GM23338 (cell line): ENCODE measurements around the gene CCSER2. TPM values are rescaled to one million over a fixed set of nuclear protein-coding genes. Genes with fewer than 3 reads are reported as not detected.

Experiments used
- ATAC-seq: fragments of 200-7000 bp; cut with Tn5 transposase; 3 replicates; pipeline ENCODE4 v1.9.1; 2020
- DNase-seq: peaks from one replicate; pipeline ENCODE4 v3.0.0-alpha.2; 2015; ENCODE audit warnings: low spot score
- H2AFZ ChIP-seq: fragments of 200-600 bp; sonication (generic); 2 replicates; pipeline ENCODE4 v1.8.0; 2016; ENCODE audit warnings: antibody characterized with exemption, mild to moderate bottlenecking, moderate library complexity
- H3F3A ChIP-seq: fragments of 200-600 bp; sonication (generic); replicated peaks from 2 replicates; pipeline ENCODE4 v1.8.0; 2017; ENCODE audit warnings: antibody characterized with exemption, mixed run types, low read depth
- H3K27ac ChIP-seq: fragments of 200-600 bp; sonication (generic); 2 replicates; pipeline ENCODE4 v1.6.1; 2016; ENCODE audit warnings: low read depth
- H3K27me3 ChIP-seq: fragments of 200-600 bp; sonication (generic); 2 replicates; pipeline ENCODE4 v1.8.0; 2016; ENCODE audit warnings: mild to moderate bottlenecking, mixed run types, moderate library complexity; ENCODE audit not compliant: insufficient read depth
- H3K36me3 ChIP-seq: fragments of 200-600 bp; sonication (generic); 2 replicates; pipeline ENCODE4 v1.8.0; 2016; ENCODE audit warnings: mild to moderate bottlenecking; ENCODE audit not compliant: insufficient read depth
- H3K4me1 ChIP-seq: fragments of 200-600 bp; sonication (generic); 2 replicates; pipeline ENCODE4 v1.8.0; 2016; ENCODE audit warnings: mild to moderate bottlenecking, moderate library complexity; ENCODE audit not compliant: insufficient read depth
- H3K4me2 ChIP-seq: fragments of 200-600 bp; sonication (generic); 2 replicates; pipeline ENCODE4 v1.7.1; 2017; ENCODE audit warnings: mixed run types
- H3K4me3 ChIP-seq: fragments of 200-600 bp; sonication (generic); 2 replicates; pipeline ENCODE4 v1.6.1; 2016; ENCODE audit warnings: mixed run types
- H3K79me2 ChIP-seq: fragments of 200-600 bp; sonication (generic); replicated peaks from 2 replicates; pipeline ENCODE4 v1.8.0; 2017; ENCODE audit warnings: mild to moderate bottlenecking; ENCODE audit not compliant: insufficient read depth
- H3K9me2 ChIP-seq: fragments of 200-600 bp; sonication (generic); 2 replicates; pipeline ENCODE4 v1.8.0; 2017; ENCODE audit not compliant: insufficient read depth
- H4K20me1 ChIP-seq: fragments of 200-600 bp; sonication (generic); replicated peaks from 2 replicates; pipeline ENCODE4 v1.8.0; 2017; ENCODE audit warnings: mild to moderate bottlenecking; ENCODE audit not compliant: insufficient read depth
- H3K27ac Mint-ChIP-seq: 2 replicates; pipeline ENCODE4 v1.8.0; 2020; ENCODE audit warnings: inconsistent platforms, mild to moderate bottlenecking, moderate library complexity, mixed read lengths
- H3K27me3 Mint-ChIP-seq: 3 replicates; pipeline ENCODE4 v1.8.0; 2022; ENCODE audit warnings: low read depth, mild to moderate bottlenecking, moderate library complexity, mixed read lengths, inconsistent platforms; ENCODE audit not compliant: insufficient read depth, poor library complexity
- H3K36me3 Mint-ChIP-seq: 3 replicates; pipeline ENCODE4 v1.8.0; 2021; ENCODE audit warnings: low read depth, mild to moderate bottlenecking, inconsistent platforms, moderate library complexity, mixed read lengths
- H3K4me1 Mint-ChIP-seq: 3 replicates; pipeline ENCODE4 v1.8.0; 2020; ENCODE audit warnings: mild to moderate bottlenecking, inconsistent platforms, mixed read lengths
- H3K4me3 Mint-ChIP-seq: 3 replicates; pipeline ENCODE4 v1.8.0; 2021; ENCODE audit warnings: moderate library complexity, mild to moderate bottlenecking, inconsistent platforms, mixed read lengths
- H3K9me3 Mint-ChIP-seq: 3 replicates; pipeline ENCODE4 v1.8.0; 2020; ENCODE audit warnings: moderate library complexity, mild to moderate bottlenecking, inconsistent platforms, mixed read lengths
- CREB1 ChIP-seq: fragments of 250-450 bp; sonication (Bioruptor Pico); IDR thresholded peaks from 2 replicates; pipeline ENCODE4 v1.5.0; 2020; ENCODE audit warnings: low read depth, mild to moderate bottlenecking, moderate library complexity
- EZH2 ChIP-seq: fragments of 200-600 bp; sonication (generic); IDR thresholded peaks from one replicate; pipeline ENCODE4 v1.8.0; 2017; ENCODE audit warnings: antibody characterized with exemption, mild to moderate bottlenecking, low read depth; ENCODE audit not compliant: unreplicated experiment
- EZH2phosphoT487 ChIP-seq: fragments of 200-600 bp; sonication (generic); IDR thresholded peaks from one replicate; pipeline ENCODE4 v1.8.1; 2018; ENCODE audit warnings: antibody characterized with exemption; ENCODE audit not compliant: unreplicated experiment
- JUNB ChIP-seq: IDR thresholded peaks from one replicate; pipeline ENCODE4 v1.6.1; 2016; ENCODE audit warnings: antibody characterized with exemption; ENCODE audit not compliant: unreplicated experiment
- NANOG ChIP-seq: IDR thresholded peaks from 2 replicates; pipeline ENCODE4 v1.6.1; 2016; ENCODE audit warnings: antibody characterized with exemption, borderline replicate concordance
- POLR2AphosphoS5 ChIP-seq: IDR thresholded peaks from 2 replicates; pipeline ENCODE4 v1.6.1; 2016; ENCODE audit warnings: antibody characterized with exemption, low read depth
- STAT1 ChIP-seq: IDR thresholded peaks from one replicate; pipeline ENCODE4 v1.6.1; 2016; ENCODE audit warnings: antibody characterized with exemption; ENCODE audit not compliant: unreplicated experiment
- ZNF114 ChIP-seq: fragments of 250-450 bp; sonication (Bioruptor Pico); IDR thresholded peaks from 2 replicates; pipeline ENCODE4 v1.5.0; 2020; ENCODE audit warnings: mild to moderate bottlenecking, moderate library complexity
- ZNF331 ChIP-seq: fragments of 250-450 bp; sonication (Bioruptor Pico); IDR thresholded peaks from 2 replicates; pipeline ENCODE4 v1.5.0; 2020; ENCODE audit warnings: low read depth, mild to moderate bottlenecking, moderate library complexity
- polyA plus RNA-seq: library from polyadenylated mRNA; unstranded; fragments of >200 nt; fragmentation: Nextera tagmentation; extraction: Ambion mirVana; gene quantifications from 2 replicates; pipeline ENCODE4 v1.2.1, GENCODE V29; 2016
- total RNA-seq: library from RNA; depleted of rRNA; stranded (reverse); fragments of >200 nt; shearing (Covaris generic); gene quantifications from 2 replicates; pipeline ENCODE4 v1.2.3, GENCODE V29; 2014
- TF ChIP-seq, protein P1 (sequence below): fragments of 250-450 bp; sonication (Bioruptor Pico); IDR thresholded peaks from 2 replicates; pipeline ENCODE4 v1.5.0; 2020; ENCODE audit warnings: mild to moderate bottlenecking, moderate library complexity
- TF ChIP-seq, protein P2 (sequence below): IDR thresholded peaks from 2 replicates; pipeline ENCODE4 v1.6.1; 2016; ENCODE audit warnings: antibody characterized with exemption
- TF ChIP-seq, protein P3 (sequence below): IDR thresholded peaks from one replicate; pipeline ENCODE4 v1.6.1; 2018; ENCODE audit warnings: antibody characterized with exemption; ENCODE audit not compliant: unreplicated experiment
- TF ChIP-seq, protein P4 (sequence below), 2 experiments: fragments of 200-600 bp in 1 of 2; sonication (generic) in 1 of 2; conservative IDR thresholded peaks; 2 replicates each; pipeline versions ENCODE4 v1.5.1 to v1.6.1; 2016 to 2017; ENCODE audit warnings: antibody characterized with exemption in 2 of 2, low read depth in 2 of 2, mild to moderate bottlenecking in 2 of 2, moderate library complexity in 1 of 2

Gene CCSER2
- total and polyA plus RNA-seq, 2 experiments from 2014 or later, result 30.6 to 37.2 TPM

DNA sequence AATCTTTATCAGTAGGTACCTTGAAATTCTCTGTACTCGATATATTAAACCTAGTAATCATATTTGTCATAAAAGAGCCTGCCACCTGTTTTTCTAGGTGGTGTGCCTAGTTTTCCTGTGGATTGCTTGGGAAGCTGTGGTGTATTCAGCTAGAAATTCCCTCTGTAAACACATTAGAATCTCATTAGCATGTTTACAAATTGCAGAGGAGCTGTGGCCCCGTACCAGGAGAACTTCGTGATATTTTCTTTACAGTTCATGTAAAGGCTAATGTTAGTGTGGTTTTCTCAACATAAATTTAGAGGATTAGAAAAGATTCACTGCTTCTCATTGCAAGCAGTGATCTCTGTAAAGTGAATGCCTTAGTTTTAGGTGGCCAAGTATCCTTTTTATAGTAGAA is 144.7 kb downstream of the CCSER2 start:
- Histone ChIP-seq H3F3A (no peaks in the 10 kb centered on the region), H3K27me3 (no peaks in the 10 kb centered on the region), H2AFZ (no peak overlapping the region), H3K27ac (no peak overlapping the region; the same call in 1 of the 2 replicates), H3K79me2 (no peaks in the 10 kb centered on the region), H3K9me2 (no peaks in the 10 kb centered on the region), H4K20me1 (no peaks in the 10 kb centered on the region), H3K4me3 (no peak overlapping the region), H3K4me1 (no peaks in the 10 kb centered on the region), H3K36me3 (no peaks in the 10 kb centered on the region), H3K4me2 (no peak overlapping the region)
- peaks cover 6% of the 10 kb centered on the region; the same call in 2 of the 3 replicates for H3K4me1 Mint-ChIP-seq
- H3K9me3 Mint-ChIP-seq, result no peaks in the 10 kb centered on the region
- no peak overlapping the region for H3K27ac Mint-ChIP-seq
- DNase-seq (no peak), ATAC-seq (no peak)
- no peak for TF ChIP-seq EZH2phosphoT487
- TF ChIP-seq STAT1, result no peak
- TF ChIP-seq, protein P1, sequence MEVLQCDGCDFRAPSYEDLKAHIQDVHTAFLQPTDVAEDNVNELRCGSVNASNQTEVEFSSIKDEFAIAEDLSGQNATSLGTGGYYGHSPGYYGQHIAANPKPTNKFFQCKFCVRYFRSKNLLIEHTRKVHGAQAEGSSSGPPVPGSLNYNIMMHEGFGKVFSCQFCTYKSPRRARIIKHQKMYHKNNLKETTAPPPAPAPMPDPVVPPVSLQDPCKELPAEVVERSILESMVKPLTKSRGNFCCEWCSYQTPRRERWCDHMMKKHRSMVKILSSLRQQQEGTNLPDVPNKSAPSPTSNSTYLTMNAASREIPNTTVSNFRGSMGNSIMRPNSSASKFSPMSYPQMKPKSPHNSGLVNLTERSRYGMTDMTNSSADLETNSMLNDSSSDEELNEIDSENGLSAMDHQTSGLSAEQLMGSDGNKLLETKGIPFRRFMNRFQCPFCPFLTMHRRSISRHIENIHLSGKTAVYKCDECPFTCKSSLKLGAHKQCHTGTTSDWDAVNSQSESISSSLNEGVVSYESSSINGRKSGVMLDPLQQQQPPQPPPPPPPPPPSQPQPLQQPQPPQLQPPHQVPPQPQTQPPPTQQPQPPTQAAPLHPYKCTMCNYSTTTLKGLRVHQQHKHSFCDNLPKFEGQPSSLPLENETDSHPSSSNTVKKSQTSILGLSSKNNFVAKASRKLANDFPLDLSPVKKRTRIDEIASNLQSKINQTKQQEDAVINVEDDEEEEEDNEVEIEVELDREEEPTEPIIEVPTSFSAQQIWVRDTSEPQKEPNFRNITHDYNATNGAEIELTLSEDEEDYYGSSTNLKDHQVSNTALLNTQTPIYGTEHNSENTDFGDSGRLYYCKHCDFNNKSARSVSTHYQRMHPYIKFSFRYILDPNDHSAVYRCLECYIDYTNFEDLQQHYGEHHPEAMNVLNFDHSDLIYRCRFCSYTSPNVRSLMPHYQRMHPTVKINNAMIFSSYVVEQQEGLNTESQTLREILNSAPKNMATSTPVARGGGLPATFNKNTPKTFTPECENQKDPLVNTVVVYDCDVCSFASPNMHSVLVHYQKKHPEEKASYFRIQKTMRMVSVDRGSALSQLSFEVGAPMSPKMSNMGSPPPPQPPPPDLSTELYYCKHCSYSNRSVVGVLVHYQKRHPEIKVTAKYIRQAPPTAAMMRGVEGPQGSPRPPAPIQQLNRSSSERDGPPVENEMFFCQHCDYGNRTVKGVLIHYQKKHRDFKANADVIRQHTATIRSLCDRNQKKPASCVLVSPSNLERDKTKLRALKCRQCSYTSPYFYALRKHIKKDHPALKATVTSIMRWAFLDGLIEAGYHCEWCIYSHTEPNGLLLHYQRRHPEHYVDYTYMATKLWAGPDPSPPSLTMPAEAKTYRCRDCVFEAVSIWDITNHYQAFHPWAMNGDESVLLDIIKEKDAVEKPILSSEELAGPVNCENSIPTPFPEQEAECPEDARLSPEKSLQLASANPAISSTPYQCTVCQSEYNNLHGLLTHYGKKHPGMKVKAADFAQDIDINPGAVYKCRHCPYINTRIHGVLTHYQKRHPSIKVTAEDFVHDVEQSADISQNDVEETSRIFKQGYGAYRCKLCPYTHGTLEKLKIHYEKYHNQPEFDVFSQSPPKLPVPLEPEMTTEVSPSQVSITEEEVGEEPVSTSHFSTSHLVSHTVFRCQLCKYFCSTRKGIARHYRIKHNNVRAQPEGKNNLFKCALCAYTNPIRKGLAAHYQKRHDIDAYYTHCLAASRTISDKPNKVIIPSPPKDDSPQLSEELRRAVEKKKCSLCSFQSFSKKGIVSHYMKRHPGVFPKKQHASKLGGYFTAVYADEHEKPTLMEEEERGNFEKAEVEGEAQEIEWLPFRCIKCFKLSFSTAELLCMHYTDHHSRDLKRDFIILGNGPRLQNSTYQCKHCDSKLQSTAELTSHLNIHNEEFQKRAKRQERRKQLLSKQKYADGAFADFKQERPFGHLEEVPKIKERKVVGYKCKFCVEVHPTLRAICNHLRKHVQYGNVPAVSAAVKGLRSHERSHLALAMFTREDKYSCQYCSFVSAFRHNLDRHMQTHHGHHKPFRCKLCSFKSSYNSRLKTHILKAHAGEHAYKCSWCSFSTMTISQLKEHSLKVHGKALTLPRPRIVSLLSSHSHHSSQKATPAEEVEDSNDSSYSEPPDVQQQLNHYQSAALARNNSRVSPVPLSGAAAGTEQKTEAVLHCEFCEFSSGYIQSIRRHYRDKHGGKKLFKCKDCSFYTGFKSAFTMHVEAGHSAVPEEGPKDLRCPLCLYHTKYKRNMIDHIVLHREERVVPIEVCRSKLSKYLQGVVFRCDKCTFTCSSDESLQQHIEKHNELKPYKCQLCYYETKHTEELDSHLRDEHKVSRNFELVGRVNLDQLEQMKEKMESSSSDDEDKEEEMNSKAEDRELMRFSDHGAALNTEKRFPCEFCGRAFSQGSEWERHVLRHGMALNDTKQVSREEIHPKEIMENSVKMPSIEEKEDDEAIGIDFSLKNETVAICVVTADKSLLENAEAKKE (CRISPR knock-in tag), result no peak
- TF ChIP-seq POLR2AphosphoS5, result no peak
- TF ChIP-seq CREB1 (CRISPR knock-in tag), result no peak
- TF ChIP-seq ZNF331 (CRISPR knock-in tag), result no peak
- TF ChIP-seq, protein P2, sequence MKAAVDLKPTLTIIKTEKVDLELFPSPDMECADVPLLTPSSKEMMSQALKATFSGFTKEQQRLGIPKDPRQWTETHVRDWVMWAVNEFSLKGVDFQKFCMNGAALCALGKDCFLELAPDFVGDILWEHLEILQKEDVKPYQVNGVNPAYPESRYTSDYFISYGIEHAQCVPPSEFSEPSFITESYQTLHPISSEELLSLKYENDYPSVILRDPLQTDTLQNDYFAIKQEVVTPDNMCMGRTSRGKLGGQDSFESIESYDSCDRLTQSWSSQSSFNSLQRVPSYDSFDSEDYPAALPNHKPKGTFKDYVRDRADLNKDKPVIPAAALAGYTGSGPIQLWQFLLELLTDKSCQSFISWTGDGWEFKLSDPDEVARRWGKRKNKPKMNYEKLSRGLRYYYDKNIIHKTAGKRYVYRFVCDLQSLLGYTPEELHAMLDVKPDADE, result no peak
- no peak for TF ChIP-seq EZH2
- no peak for TF ChIP-seq JUNB
- TF ChIP-seq NANOG, result no peak
- TF ChIP-seq, protein P3, sequence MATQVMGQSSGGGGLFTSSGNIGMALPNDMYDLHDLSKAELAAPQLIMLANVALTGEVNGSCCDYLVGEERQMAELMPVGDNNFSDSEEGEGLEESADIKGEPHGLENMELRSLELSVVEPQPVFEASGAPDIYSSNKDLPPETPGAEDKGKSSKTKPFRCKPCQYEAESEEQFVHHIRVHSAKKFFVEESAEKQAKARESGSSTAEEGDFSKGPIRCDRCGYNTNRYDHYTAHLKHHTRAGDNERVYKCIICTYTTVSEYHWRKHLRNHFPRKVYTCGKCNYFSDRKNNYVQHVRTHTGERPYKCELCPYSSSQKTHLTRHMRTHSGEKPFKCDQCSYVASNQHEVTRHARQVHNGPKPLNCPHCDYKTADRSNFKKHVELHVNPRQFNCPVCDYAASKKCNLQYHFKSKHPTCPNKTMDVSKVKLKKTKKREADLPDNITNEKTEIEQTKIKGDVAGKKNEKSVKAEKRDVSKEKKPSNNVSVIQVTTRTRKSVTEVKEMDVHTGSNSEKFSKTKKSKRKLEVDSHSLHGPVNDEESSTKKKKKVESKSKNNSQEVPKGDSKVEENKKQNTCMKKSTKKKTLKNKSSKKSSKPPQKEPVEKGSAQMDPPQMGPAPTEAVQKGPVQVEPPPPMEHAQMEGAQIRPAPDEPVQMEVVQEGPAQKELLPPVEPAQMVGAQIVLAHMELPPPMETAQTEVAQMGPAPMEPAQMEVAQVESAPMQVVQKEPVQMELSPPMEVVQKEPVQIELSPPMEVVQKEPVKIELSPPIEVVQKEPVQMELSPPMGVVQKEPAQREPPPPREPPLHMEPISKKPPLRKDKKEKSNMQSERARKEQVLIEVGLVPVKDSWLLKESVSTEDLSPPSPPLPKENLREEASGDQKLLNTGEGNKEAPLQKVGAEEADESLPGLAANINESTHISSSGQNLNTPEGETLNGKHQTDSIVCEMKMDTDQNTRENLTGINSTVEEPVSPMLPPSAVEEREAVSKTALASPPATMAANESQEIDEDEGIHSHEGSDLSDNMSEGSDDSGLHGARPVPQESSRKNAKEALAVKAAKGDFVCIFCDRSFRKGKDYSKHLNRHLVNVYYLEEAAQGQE, result no peak
- no peak for TF ChIP-seq ZNF114
- TF ChIP-seq, protein P4, sequence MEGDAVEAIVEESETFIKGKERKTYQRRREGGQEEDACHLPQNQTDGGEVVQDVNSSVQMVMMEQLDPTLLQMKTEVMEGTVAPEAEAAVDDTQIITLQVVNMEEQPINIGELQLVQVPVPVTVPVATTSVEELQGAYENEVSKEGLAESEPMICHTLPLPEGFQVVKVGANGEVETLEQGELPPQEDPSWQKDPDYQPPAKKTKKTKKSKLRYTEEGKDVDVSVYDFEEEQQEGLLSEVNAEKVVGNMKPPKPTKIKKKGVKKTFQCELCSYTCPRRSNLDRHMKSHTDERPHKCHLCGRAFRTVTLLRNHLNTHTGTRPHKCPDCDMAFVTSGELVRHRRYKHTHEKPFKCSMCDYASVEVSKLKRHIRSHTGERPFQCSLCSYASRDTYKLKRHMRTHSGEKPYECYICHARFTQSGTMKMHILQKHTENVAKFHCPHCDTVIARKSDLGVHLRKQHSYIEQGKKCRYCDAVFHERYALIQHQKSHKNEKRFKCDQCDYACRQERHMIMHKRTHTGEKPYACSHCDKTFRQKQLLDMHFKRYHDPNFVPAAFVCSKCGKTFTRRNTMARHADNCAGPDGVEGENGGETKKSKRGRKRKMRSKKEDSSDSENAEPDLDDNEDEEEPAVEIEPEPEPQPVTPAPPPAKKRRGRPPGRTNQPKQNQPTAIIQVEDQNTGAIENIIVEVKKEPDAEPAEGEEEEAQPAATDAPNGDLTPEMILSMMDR (conservative IDR thresholded peaks at IDR 0.05; ENCODE audit: low read depth in 2 of 2), result no peak
- H3K27me3 Mint-ChIP-seq, result no peaks in the 10 kb centered on the region
- H3K4me3 Mint-ChIP-seq, result no peak overlapping the region
- H3K36me3 Mint-ChIP-seq, result no peaks in the 10 kb centered on the region
